OCI-LY1 (cell line): ENCODE measurements around the gene PITPNM3.

Experiments
- EZH2 ChIP-seq: fragments of 200-600 bp; sonication (generic), shearing (Covaris generic); IDR thresholded peaks from 2 replicates; pipeline ENCODE4 v1.8.0; 2017; ENCODE audit warnings: borderline replicate concordance, mixed run types, mild to moderate bottlenecking, antibody characterized with exemption, low read length, moderate library complexity, mixed read lengths
- TF ChIP-seq, protein P1 (sequence below): fragments of 200-600 bp; sonication (generic), shearing (Covaris generic); IDR thresholded peaks from 2 replicates; pipeline ENCODE4 v1.5.1; 2017; ENCODE audit warnings: mild to moderate bottlenecking, antibody characterized with exemption, low read length, moderate library complexity, mixed read lengths

DNA sequence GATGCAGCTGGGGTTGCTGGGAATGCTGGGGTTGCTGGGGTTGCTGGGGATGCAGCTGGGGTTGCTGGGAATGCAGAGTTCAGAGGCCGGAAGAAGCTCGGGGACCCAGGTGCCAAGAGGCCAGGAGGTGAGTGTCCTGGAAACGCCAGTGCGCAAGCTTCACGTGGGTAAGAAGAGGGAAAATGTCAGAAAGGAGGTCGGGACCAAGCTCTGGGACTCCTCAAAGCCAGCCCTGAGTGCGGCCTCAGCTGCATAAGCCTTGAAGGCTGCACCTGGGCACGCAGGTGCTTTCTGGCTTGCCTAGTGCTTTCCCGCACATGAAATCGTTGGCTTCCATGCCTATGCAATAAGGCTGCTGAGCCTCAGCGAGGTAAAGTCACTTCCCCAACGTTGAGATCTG is 48.3 kb downstream of the PITPNM3 start:
- TF ChIP-seq EZH2 = no peak
- TF ChIP-seq, protein P1, sequence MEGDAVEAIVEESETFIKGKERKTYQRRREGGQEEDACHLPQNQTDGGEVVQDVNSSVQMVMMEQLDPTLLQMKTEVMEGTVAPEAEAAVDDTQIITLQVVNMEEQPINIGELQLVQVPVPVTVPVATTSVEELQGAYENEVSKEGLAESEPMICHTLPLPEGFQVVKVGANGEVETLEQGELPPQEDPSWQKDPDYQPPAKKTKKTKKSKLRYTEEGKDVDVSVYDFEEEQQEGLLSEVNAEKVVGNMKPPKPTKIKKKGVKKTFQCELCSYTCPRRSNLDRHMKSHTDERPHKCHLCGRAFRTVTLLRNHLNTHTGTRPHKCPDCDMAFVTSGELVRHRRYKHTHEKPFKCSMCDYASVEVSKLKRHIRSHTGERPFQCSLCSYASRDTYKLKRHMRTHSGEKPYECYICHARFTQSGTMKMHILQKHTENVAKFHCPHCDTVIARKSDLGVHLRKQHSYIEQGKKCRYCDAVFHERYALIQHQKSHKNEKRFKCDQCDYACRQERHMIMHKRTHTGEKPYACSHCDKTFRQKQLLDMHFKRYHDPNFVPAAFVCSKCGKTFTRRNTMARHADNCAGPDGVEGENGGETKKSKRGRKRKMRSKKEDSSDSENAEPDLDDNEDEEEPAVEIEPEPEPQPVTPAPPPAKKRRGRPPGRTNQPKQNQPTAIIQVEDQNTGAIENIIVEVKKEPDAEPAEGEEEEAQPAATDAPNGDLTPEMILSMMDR = no peak
